Sigmoid colon (tissue), 7 donors: ENCODE results near the gene SLITRK6. TPM values are rescaled to one million over a fixed set of nuclear protein-coding genes. Genes with fewer than 3 reads are reported as not detected.
"Not testable (repeated sequence)": the region's sequence is repeated elsewhere in the genome, so short reads cannot be mapped to it uniquely, and the experiment has no call there.

Source experiments
- DNase-seq: peaks from one replicate; pipeline ENCODE4 v3.0.0-alpha.2; 2019
- H3K27ac ChIP-seq, 4 donors: fragments of 200-600 bp; sonication (generic); one replicate each; pipeline ENCODE4 v1.5.1; 2016 to 2019; ENCODE audit warnings: mild to moderate bottlenecking in 1 of 4
- H3K27me3 ChIP-seq, 3 donors: fragments of 200-600 bp; sonication (generic); one replicate each; pipeline ENCODE4 v1.5.1; 2019; ENCODE audit warnings: mild to moderate bottlenecking in 1 of 3
- H3K36me3 ChIP-seq, 4 donors: fragments of 200-600 bp; sonication (generic); one replicate each; pipeline ENCODE4 v1.5.1; 2016 to 2019
- H3K4me1 ChIP-seq, 4 donors: fragments of 200-600 bp; sonication (generic); one replicate each; pipeline ENCODE4 v1.5.1; 2017 to 2019
- H3K4me3 ChIP-seq, 4 donors: fragments of 200-600 bp; sonication (generic); one replicate each; pipeline ENCODE4 v1.5.1; 2017 to 2019; ENCODE audit warnings: mild to moderate bottlenecking in 2 of 4, moderate library complexity in 1 of 4
- H3K9me3 ChIP-seq, 4 donors: fragments of 200-600 bp in 3 of 4; sonication (generic) in 3 of 4; one replicate each; pipeline versions ENCODE4 v1.5.1 to v1.6.1; 2013 to 2019
- EP300 ChIP-seq, 4 donors: sonication (generic); formaldehyde crosslinking; IDR thresholded peaks; one replicate each; pipeline ENCODE4 v1.6.1; 2017; ENCODE audit warnings: antibody characterized with exemption in 4 of 4
- POLR2A ChIP-seq, 2 donors: fragments of 450-650 bp; IDR thresholded peaks; one replicate each; pipeline ENCODE4 v1.6.1; 2016; ENCODE audit warnings: antibody characterized with exemption in 2 of 2, mild to moderate bottlenecking in 2 of 2, moderate library complexity in 2 of 2
- POLR2AphosphoS5 ChIP-seq, 4 donors: sonication (generic); formaldehyde crosslinking; IDR thresholded peaks; one replicate each; pipeline ENCODE4 v1.6.1; 2017; ENCODE audit warnings: antibody characterized with exemption in 4 of 4
- WGBS, 2 donors: extraction: QIAGEN DNeasy Blood & Tissue Kit; methylation state at CpG; one replicate each; pipeline ENCODE4 v1.1.7; 2013; 5-methylcytosine and 5-hydroxymethylcytosine counted together
- intact Hi-C: fragments of 100-400 bp; cut with DNase I; formaldehyde crosslinking; loops from one replicate; pipeline ENCODE4 v1.15.1; 2023
- polyA plus RNA-seq, 3 donors: library from polyadenylated mRNA; stranded (reverse); fragments of 200-250 nt; gene quantifications; one replicate each; pipeline ENCODE4 v1.2.3, GENCODE V29; 2013
- total RNA-seq, 4 donors: library from RNA; depleted of rRNA; stranded (reverse); fragments of >200 nt; gene quantifications; one replicate each; pipeline ENCODE4 v1.1.0, GENCODE V29; 2016
- TF ChIP-seq, protein P1 (sequence below), 4 experiments: fragments of 450-650 bp in 3 of 4; fragments of 200-600 bp in 1 of 4; IDR thresholded peaks; one replicate each; pipeline ENCODE4 v1.5.1; 2016 to 2019; ENCODE audit warnings: antibody characterized with exemption in 4 of 4, mild to moderate bottlenecking in 3 of 4, moderate library complexity in 2 of 4
- donor health status: healthy with polysubstance abuse.
- donor health status: Bipolar disorder and iron deficiency.
- donor health status: healthy.

Gene SLITRK6
- total and polyA plus RNA-seq, 7 donors = under 0.01 to 0.83 (median 0.64) TPM

GRCh38 chr13:85785205-85785604 is 14.0 kb downstream of the SLITRK6 start:
- no peaks in the 10 kb centered on the region for H3K9me3 ChIP-seq
- H3K27me3 ChIP-seq = no peaks in the 10 kb centered on the region
- H3K4me3 ChIP-seq = no peak overlapping the region
- no peak overlapping the region for H3K27ac ChIP-seq
- intact Hi-C loops = no loop called here
- no peak for DNase-seq
- 83 to 88% methylated on average over 3 of the region's 3 CpGs for WGBS, 2 donors
- TF ChIP-seq, protein P1, sequence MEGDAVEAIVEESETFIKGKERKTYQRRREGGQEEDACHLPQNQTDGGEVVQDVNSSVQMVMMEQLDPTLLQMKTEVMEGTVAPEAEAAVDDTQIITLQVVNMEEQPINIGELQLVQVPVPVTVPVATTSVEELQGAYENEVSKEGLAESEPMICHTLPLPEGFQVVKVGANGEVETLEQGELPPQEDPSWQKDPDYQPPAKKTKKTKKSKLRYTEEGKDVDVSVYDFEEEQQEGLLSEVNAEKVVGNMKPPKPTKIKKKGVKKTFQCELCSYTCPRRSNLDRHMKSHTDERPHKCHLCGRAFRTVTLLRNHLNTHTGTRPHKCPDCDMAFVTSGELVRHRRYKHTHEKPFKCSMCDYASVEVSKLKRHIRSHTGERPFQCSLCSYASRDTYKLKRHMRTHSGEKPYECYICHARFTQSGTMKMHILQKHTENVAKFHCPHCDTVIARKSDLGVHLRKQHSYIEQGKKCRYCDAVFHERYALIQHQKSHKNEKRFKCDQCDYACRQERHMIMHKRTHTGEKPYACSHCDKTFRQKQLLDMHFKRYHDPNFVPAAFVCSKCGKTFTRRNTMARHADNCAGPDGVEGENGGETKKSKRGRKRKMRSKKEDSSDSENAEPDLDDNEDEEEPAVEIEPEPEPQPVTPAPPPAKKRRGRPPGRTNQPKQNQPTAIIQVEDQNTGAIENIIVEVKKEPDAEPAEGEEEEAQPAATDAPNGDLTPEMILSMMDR (IDR thresholded peaks at IDR 0.05) = no peak
- no peak for TF ChIP-seq EP300 (IDR thresholded peaks at IDR 0.05)
- no peaks in the 10 kb centered on the region for H3K4me1 ChIP-seq
- H3K36me3 ChIP-seq = no peaks in the 10 kb centered on the region

GRCh38 chr13:85772367-85772766 is 26.9 kb downstream of the SLITRK6 start:
- WGBS, 2 donors = 81 to 91% methylated on average over 3 of the region's 3 CpGs
- Histone ChIP-seq H3K36me3 (no peaks in the 10 kb centered on the region), H3K4me3 (no peak overlapping the region), H3K4me1 (no peaks in the 10 kb centered on the region), H3K27ac (no peak overlapping the region), H3K9me3 (no peaks in the 10 kb centered on the region), H3K27me3 (no peaks in the 10 kb centered on the region)
- TF ChIP-seq, protein P1 (IDR thresholded peaks at IDR 0.05) = no peak
- TF ChIP-seq POLR2AphosphoS5 (IDR thresholded peaks at IDR 0.05) (no peak), POLR2A (IDR thresholded peaks at IDR 0.05) (no peak), EP300 (IDR thresholded peaks at IDR 0.05) (no peak)
- intact Hi-C loops = no loop called here
- no peak for DNase-seq

- DNase-seq = no peak
- Histone ChIP-seq H3K4me3 (no peak overlapping the region), H3K4me1 (no peaks in the 10 kb centered on the region), H3K27me3 (no peaks in the 10 kb centered on the region), H3K27ac (no peak overlapping the region), H3K36me3 (no peaks in the 10 kb centered on the region), H3K9me3 (no peaks in the 10 kb centered on the region)
- intact Hi-C loops = no loop called here
- 53 to 76% methylated on average over 1 of the region's 1 CpG for WGBS, 2 donors
- no peak for TF ChIP-seq POLR2AphosphoS5 (IDR thresholded peaks at IDR 0.05)
- TF ChIP-seq, protein P1 (IDR thresholded peaks at IDR 0.05) = no peak
- no peak for TF ChIP-seq EP300 (IDR thresholded peaks at IDR 0.05)
- no peak for TF ChIP-seq POLR2A (IDR thresholded peaks at IDR 0.05)
Measured at GRCh38 chr13:85771856-85772255, 27.4 kb downstream of the SLITRK6 start.

DNA sequence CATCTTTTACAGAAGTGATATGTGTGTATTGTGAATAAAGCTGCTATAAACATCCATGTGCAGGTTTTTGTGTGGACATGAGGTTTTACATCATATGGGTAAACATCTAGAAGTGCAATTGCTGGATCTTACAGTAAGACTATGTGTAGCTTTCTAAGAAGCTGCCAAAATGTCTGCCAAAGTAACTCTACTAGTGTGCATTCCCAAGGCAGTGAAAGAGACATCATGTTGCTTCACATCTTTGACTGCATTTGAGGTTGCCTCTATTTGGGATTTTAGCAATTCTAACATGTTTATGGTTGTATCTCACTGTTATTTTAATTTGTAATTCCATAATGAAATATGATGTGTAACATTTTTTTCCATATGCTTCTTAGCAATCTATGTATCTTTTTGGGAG is 30.3 kb downstream of the SLITRK6 start:
- no peak overlapping the region for H3K4me3 ChIP-seq
- no peak for DNase-seq
- H3K36me3 ChIP-seq = no peaks in the 10 kb centered on the region
- TF ChIP-seq EP300 (IDR thresholded peaks at IDR 0.05) (no peak), POLR2AphosphoS5 (IDR thresholded peaks at IDR 0.05) (no peak), POLR2A (IDR thresholded peaks at IDR 0.05) (no peak)
- TF ChIP-seq, protein P1 (IDR thresholded peaks at IDR 0.05) = no peak
- no peak overlapping the region for H3K27ac ChIP-seq
- intact Hi-C loops = no loop called here
- H3K9me3 ChIP-seq = no peaks in the 10 kb centered on the region
- H3K27me3 ChIP-seq = no peaks in the 10 kb centered on the region
- no peaks in the 10 kb centered on the region for H3K4me1 ChIP-seq

DNA sequence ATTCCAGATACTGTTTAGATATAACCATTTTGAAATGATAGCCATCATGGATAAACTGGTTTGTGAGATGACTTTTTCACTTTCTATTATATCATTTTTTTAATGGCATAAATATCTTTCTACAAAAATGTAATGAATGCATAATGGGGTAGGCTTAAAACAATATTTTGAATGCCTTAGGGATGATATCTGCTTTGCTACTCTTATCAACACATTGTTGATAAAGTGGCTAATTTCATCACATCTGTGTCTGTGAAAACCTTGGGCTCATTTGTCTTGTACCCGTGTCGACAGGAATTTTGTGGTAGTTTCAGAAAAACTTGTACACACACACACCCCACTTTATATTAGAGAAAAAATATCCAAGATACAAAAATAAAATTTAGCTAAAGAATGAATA is 44.1 kb downstream of the SLITRK6 start:
- no peaks in the 10 kb centered on the region for H3K27me3 ChIP-seq
- no peak for DNase-seq
- no peak overlapping the region for H3K4me3 ChIP-seq
- intact Hi-C loops = no loop called here
- H3K4me1 ChIP-seq = no peaks in the 10 kb centered on the region
- H3K9me3 ChIP-seq = no peaks in the 10 kb centered on the region
- 90 to 94% methylated on average over 2 of the region's 2 CpGs for WGBS, 2 donors
- no peak for TF ChIP-seq EP300 (IDR thresholded peaks at IDR 0.05)
- TF ChIP-seq, protein P1 (IDR thresholded peaks at IDR 0.05) = no peak
- TF ChIP-seq POLR2AphosphoS5 (IDR thresholded peaks at IDR 0.05) = no peak
- no peak for TF ChIP-seq POLR2A (IDR thresholded peaks at IDR 0.05)
- H3K27ac ChIP-seq = no peak overlapping the region
- H3K36me3 ChIP-seq = no peaks in the 10 kb centered on the region

DNA sequence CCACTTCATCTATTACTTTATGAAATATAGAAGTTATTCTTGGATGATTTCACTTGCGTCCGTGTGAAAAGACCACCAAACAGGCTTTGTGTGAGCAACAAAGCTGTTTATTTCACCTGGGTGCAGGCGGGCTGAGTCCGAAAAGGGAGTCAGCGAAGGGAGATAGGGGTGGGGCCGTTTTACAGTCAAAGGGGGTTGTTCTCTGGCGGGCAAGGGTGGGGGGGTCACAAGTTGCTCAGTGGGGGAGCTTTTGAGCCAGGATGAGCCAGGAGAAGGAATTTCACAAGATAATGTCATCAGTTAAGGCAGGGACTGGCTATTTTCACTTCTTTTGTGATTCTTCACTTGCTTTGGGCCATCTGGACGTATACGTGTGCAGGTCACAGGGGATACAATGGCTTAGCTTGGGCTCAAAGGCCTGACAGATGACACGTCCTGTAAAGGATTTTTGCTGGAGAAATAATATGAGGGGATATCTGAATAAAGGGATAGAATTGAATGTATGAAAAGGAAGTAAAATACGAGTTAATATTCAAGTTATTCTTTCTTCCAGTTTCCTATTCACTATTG is 55.9 kb downstream of the SLITRK6 start:
- H3K36me3 ChIP-seq = not testable (repeated sequence)

More for the DNA sequence above, 55.9 kb downstream of the SLITRK6 start:
- H3K9me3 ChIP-seq, H3K4me3 ChIP-seq, H3K4me1 ChIP-seq, H3K27ac ChIP-seq, DNase-seq, H3K27me3 ChIP-seq, intact Hi-C loops: not testable (repeated sequence)
- WGBS, 2 donors = 72 to 85% methylated on average over 11 of the region's 11 CpGs
